H1 (cell line): ENCODE data around the gene TUBB4B. TPM values are rescaled to one million over a fixed set of nuclear protein-coding genes. Genes with fewer than 3 reads are reported as not detected.

Experiments
- BRCA1 ChIP-seq: IDR thresholded peaks from 2 replicates; pipeline ENCODE4 v1.6.1; 2012; ENCODE audit warnings: low read depth, low read length, improper control_type of control experiment
- CEBPB ChIP-seq: IDR thresholded peaks from 2 replicates; pipeline ENCODE4 v1.6.1; 2012; ENCODE audit warnings: low read depth, low read length
- EP300 ChIP-seq, 2 experiments: IDR thresholded peaks; 1 replicate in 1 of 2; 2 replicates in 1 of 2; pipeline ENCODE4 v1.6.1; 2011 to 2012; ENCODE audit warnings: low read depth in 2 of 2, low read length in 2 of 2, mild to moderate bottlenecking in 2 of 2, borderline replicate concordance in 1 of 2, inconsistent platforms in 1 of 2, moderate library complexity in 1 of 2
- RBBP5 ChIP-seq: IDR thresholded peaks from 2 replicates; pipeline ENCODE4 v1.7.1; 2012; ENCODE audit warnings: low read depth, mild to moderate bottlenecking, inconsistent platforms, low read length, moderate library complexity, borderline replicate concordance
- SIN3A ChIP-seq, 2 experiments: IDR thresholded peaks in 1 of 2; conservative IDR thresholded peaks in 1 of 2; 2 replicates each; pipeline ENCODE4 v1.6.1; 2011 to 2012; ENCODE audit warnings: low read length in 2 of 2, improper control_type of control experiment in 1 of 2, low read depth in 1 of 2, mild to moderate bottlenecking in 1 of 2
- polyA plus RNA-seq, 7 experiments: library from polyadenylated mRNA; depleted of rRNA in 3 of 7; stranded (reverse) in 5 of 7; unstranded in 2 of 7; fragments of >200 nt in 5 of 7; fragments of 200-250 nt in 2 of 7; gene quantifications; 1 replicate in 5 of 7; 2 replicates in 1 of 7; 4 replicates in 1 of 7; pipeline versions ENCODE4 v1.2.1 to v1.2.3, GENCODE V29; 2011 to 2013; ENCODE audit warnings: missing spikeins in 2 of 7, mixed read lengths in 2 of 7
- total RNA-seq: library from RNA; stranded (reverse); fragmentation: NEBNext Ultra II Directional; extraction: Animal tissue kit (Norgen Biotek cat#: 25700); gene quantifications from 2 replicates; pipeline ENCODE4 v1.2.1, GENCODE V29; 2021
- TF ChIP-seq, protein P1 (sequence below): IDR thresholded peaks from 2 replicates; pipeline ENCODE4 v1.6.1; 2012; ENCODE audit warnings: inconsistent platforms
- TF ChIP-seq, protein P2 (sequence below): IDR thresholded peaks from 2 replicates; pipeline ENCODE4 v1.6.1; 2012; ENCODE audit warnings: inconsistent platforms

Gene TUBB4B
- total and polyA plus RNA-seq, 2 of the 8 experiments (the other 6 are each of a cell fraction or from before 2014, with no cell fraction given) = 280 to 307 TPM

DNA sequence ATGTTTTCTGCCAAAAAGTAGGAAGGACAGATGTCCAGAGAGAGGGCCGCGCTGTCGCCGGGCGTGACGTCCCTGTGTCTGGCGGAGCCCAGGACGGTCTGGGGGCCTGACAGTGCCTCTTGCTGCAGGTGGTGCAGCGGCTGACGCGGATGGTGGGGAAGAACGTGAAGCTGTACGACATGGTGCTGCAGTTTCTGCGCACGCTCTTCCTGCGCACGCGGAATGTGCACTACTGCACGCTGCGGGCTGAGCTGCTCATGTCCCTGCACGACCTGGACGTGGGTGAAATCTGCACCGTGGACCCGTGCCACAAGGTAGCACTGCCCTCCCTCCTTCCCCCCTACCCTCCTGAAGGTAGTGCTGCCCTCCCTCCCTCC lies 21.8 kb downstream of the TUBB4B start (continued):
- TF ChIP-seq EP300 (IDR thresholded peaks at IDR 0.05; ENCODE audit: borderline replicate concordance in 1 of 2, low read depth in 2 of 2, low read length in 2 of 2) (no peak), SIN3A (conservative IDR thresholded peaks at IDR 0.05 in 1 of 2, IDR thresholded peaks at IDR 0.05 in 1 of 2; ENCODE audit: low read depth in 1 of 2, low read length in 2 of 2) (no peak), BRCA1 (no peak), CEBPB (no peak), RBBP5 (no peak)
- TF ChIP-seq, protein P1, sequence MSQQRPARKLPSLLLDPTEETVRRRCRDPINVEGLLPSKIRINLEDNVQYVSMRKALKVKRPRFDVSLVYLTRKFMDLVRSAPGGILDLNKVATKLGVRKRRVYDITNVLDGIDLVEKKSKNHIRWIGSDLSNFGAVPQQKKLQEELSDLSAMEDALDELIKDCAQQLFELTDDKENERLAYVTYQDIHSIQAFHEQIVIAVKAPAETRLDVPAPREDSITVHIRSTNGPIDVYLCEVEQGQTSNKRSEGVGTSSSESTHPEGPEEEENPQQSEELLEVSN = no peak
- TF ChIP-seq, protein P2, sequence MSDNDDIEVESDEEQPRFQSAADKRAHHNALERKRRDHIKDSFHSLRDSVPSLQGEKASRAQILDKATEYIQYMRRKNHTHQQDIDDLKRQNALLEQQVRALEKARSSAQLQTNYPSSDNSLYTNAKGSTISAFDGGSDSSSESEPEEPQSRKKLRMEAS = no peak
- TF ChIP-seq, all 59 proteins: peak for 0
